HEK293T (cell line): ENCODE measurements around the gene TENM3.

ENCODE experiments used
- ARNT ChIP-seq: fragments of 450-650 bp; IDR thresholded peaks from 2 replicates; pipeline ENCODE4 v1.6.1; 2017; ENCODE audit warnings: mild to moderate bottlenecking
- BHLHE40 ChIP-seq: fragments of 450-650 bp; IDR thresholded peaks from 2 replicates; pipeline ENCODE4 v1.6.1; 2016; ENCODE audit warnings: mild to moderate bottlenecking, moderate library complexity, borderline replicate concordance
- ELF4 ChIP-seq: fragments of 450-650 bp; IDR thresholded peaks from 2 replicates; pipeline ENCODE4 v1.6.1; 2017; ENCODE audit warnings: antibody characterized with exemption
- FOXA1 ChIP-seq: fragments of 450-650 bp; IDR thresholded peaks from 2 replicates; pipeline ENCODE4 v1.6.1; 2016; ENCODE audit warnings: mild to moderate bottlenecking
- FOXK2 ChIP-seq: fragments of 450-650 bp; IDR thresholded peaks from 2 replicates; pipeline ENCODE4 v1.6.1; 2016; ENCODE audit warnings: mild to moderate bottlenecking
- FOXM1 ChIP-seq: fragments of 450-650 bp; IDR thresholded peaks from 2 replicates; pipeline ENCODE4 v1.6.1; 2017; ENCODE audit warnings: mild to moderate bottlenecking, borderline replicate concordance
- SP1 ChIP-seq: fragments of 450-650 bp; IDR thresholded peaks from 2 replicates; pipeline ENCODE4 v1.6.1; 2017
- SUZ12 ChIP-seq: fragments of 450-650 bp; IDR thresholded peaks from 2 replicates; pipeline ENCODE4 v1.6.1; 2016; ENCODE audit warnings: mild to moderate bottlenecking
- TARDBP ChIP-seq: fragments of 450-650 bp; IDR thresholded peaks from 2 replicates; pipeline ENCODE4 v1.6.1; 2016
- ZNF384 ChIP-seq: fragments of 450-650 bp; IDR thresholded peaks from 2 replicates; pipeline ENCODE4 v1.6.1; 2016

- no peak for TF ChIP-seq ZNF384
- TF ChIP-seq SUZ12, result no peak
- TF ChIP-seq TARDBP, result no peak
- TF ChIP-seq SP1, result no peak
- no peak for TF ChIP-seq FOXA1
- no peak for TF ChIP-seq ELF4
- TF ChIP-seq FOXM1, result no peak
- no peak for TF ChIP-seq ARNT
- no peak for TF ChIP-seq BHLHE40
- TF ChIP-seq FOXK2, result no peak
Measured at GRCh38 chr4:182846036-182846435, 602.8 kb downstream of the TENM3 start.
